Transverse colon (tissue), 4 donors: ENCODE data around the gene CDHR4.

Source experiments
- CTCF ChIP-seq, 5 experiments: fragments of 200-600 bp in 3 of 5; fragments of 450-650 bp in 2 of 5; sonication (generic) in 3 of 5; IDR thresholded peaks; 1 replicate in 2 of 5; 2 replicates in 3 of 5; pipeline ENCODE4 v1.5.1; 2016 to 2017; ENCODE audit warnings: antibody characterized with exemption in 5 of 5, inconsistent platforms in 3 of 5, mild to moderate bottlenecking in 2 of 5, moderate library complexity in 1 of 5
- EP300 ChIP-seq: sonication (generic); formaldehyde crosslinking; IDR thresholded peaks from one replicate; pipeline ENCODE4 v1.6.1; 2017; ENCODE audit warnings: antibody characterized with exemption, low read depth
- POLR2A ChIP-seq: fragments of 450-650 bp; IDR thresholded peaks from one replicate; pipeline ENCODE4 v1.6.1; 2016; ENCODE audit warnings: antibody characterized with exemption, mild to moderate bottlenecking, moderate library complexity
- POLR2AphosphoS5 ChIP-seq, 3 donors: sonication (generic); formaldehyde crosslinking; IDR thresholded peaks; one replicate each; pipeline ENCODE4 v1.6.1; 2016; ENCODE audit warnings: antibody characterized with exemption in 3 of 3

GRCh38 chr3:49842843-49843517 lies 43.3 kb upstream of the CDHR4 start:
- TF ChIP-seq CTCF (IDR thresholded peaks at IDR 0.05) (no peak), POLR2AphosphoS5 (IDR thresholded peaks at IDR 0.05) (no peak), POLR2A (no peak), EP300 (no peak)
